GM04503 (cell line): Measurements from ENCODE around the gene NENF.
"Not testable (repeated sequence)": the region's sequence is repeated elsewhere in the genome, so short reads cannot be mapped to it uniquely, and the experiment has no call there.

ENCODE experiments used
- DNase-seq: peaks from one replicate; pipeline ENCODE4 v3.0.0-alpha.2; 2012; ENCODE audit warnings: low read depth

The NENF gene

GRCh38 chr1:212460376-212460775 lies 27.7 kb downstream of the NENF start:
- no peak for DNase-seq

- no peak for DNase-seq
These were observed 29.4 kb downstream of the NENF start for GRCh38 chr1:212461916-212462660.

DNA sequence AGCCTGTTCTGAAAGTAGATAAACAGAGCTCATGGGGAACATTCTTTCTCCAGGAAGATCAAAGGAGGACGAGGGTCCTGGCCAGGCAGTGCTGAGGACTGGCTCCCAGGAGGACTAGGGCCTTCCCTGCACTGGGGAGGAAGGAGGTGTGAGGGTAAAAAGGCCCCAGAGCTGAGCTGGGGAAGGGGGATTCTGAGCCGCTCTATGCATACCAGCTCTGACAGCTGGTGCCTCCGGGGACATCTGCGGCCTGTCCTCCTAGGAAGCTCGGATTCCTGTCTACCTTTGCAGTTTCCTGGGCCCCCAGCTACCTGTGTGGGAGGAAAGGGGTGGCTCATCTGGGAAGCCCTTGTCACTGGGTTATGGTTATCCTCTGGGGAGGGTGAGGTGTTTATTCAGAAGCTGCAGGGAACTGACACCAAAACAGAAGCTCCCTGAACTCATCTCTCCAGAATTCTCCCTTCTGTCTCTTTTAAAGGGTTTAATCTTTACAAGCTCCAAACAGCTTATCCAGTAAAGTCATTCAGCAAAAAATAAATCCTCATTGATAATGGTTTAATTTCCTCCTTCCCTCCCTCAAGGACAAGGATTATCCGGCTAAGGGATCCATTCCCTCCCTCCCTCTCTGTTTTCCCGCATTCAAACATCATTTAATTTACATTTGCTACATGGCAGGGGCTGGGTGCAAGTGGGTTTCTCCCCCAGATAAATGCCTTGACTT lies 31.0 kb downstream of the NENF start:
- no peak for DNase-seq

DNA sequence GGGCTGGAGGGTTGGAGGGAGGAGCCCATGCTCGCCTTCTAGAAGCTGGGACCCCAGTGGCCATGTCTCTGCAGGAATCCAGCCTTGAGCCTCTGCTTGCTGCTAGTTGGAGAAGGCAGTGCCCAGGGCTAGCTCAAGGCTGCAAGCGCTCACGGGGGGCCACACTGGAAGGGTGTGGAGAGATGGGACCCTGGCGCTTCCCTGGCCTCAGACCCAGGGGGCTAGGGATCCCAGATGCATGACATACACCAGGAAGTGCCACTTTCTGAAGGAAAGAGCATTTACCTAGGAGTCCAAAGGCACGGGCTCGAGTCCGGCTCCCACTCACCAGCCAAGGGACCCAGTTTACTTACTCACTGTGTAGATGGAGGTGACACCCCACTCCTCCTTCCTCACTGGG lies 32.6 kb downstream of the NENF start:
- DNase-seq = no peak

DNA sequence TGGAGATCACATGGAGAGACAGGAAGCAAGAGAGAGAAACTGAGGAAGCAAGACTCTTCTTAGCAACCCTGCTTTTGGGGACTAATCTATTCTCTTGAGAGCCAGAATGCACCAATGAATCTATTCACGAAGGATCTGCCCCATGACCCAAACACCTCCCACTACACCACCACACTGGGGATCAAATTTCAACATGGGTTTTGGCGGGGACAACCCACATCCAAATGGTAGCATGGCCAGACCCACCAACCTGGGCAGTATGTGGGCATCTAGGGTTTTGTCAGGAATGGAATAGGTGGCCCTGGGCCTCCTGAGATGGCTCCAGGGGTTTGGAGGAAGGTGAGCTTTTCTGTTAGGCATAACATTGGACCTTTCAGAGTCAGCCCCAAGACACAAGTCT lies 33.7 kb downstream of the NENF start:
- DNase-seq = no peak

- DNase-seq = no peak
These were observed 34.4 kb downstream of the NENF start for GRCh38 chr1:212466898-212467650.

DNA sequence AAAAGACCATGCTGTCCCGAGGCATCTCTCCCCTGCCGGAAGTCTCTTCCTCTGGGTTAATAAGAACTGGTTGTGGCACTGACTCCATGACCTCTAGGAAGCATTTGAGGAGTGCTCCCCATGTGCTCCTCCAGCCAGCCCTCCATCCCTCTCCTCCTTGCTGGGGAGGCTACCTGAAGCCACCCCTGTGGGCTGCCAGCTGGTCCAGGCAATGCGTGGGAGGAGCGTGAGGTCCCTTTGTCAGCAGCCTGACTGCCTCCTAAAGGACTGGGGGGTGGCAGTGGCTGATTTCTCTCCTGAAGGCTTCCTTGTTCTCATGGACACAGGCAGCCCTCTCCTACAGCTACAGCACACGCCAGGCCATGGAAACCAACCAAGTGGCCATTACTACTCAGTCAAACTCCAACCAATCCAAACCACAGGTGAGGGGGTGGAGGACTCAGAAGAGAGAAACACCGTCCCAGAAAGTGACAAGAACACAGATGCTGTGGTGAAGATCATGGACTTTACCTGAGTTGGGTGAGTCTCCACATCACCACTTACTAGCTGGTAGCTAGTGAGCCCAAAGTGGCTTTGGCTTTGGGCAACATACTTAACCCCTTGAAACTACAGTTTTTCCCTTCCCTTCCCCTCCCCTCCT lies 35.2 kb downstream of the NENF start:
- no peak for DNase-seq

DNA sequence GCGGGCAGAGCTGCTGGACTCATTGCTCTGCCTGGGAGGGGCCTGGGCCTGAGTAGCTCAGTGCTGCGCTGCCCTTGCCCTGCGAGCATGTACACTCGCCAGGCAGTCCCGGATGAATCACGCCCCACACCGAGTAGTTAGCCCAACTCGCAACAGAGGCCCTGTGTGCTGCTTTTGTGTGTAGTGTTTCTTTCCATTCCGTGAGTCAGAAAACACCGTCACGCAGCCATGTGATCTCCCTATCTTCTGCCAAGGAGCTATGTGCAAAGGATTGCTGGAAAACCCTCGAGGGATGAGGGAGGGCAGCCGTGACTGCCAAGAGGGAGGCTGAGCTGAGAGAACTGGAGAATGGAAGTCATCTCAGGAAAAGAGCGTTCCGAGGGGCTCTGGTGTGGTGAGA lies 37.3 kb downstream of the NENF start:
- DNase-seq = peak; percentile 98

DNA sequence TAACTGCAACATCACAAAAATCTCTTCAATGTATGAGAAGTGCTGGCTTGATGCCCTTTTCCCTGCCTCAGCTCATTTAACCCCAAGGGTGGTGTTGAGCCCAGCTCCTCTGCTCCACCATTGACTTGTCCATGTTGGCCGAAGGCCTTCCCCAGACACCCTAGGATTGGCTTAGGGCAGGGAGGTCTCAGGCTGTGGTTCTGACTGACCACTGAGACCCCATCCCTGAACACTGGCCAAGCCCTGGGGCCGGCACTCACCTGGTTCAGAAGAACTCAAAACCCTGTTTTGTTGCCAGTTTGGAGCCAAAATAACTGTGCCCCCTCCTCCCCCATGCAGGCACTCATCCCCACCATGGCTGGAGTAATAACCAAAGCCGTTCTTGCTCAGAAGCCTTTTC lies 38.6 kb downstream of the NENF start:
- no peak for DNase-seq

GRCh38 chr1:212471891-212472675 lies 39.4 kb downstream of the NENF start:
- no peak for DNase-seq

DNA sequence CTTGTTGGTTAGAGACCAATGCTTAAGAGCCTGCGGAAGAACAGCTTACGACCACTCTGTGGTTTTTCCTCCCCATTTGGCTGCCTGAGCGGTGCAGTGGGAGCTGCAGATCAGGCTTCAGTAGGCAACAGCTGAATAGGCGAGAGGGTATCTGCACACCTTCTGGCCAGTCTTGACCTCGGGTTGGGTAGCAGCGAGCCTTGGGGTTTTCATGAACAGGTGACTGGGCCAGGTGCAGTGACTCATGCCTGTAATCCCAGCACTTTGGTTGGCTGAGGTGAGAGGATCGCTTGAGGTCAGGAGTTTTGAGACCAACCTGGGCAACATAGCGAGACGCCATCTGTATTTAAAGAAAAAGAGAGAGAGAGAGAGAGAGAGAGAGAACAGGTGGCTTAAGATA lies 41.0 kb downstream of the NENF start:
- DNase-seq = no peak

GRCh38 chr1:212475151-212475550 lies 42.4 kb downstream of the NENF start:
- DNase-seq = no peak

DNA sequence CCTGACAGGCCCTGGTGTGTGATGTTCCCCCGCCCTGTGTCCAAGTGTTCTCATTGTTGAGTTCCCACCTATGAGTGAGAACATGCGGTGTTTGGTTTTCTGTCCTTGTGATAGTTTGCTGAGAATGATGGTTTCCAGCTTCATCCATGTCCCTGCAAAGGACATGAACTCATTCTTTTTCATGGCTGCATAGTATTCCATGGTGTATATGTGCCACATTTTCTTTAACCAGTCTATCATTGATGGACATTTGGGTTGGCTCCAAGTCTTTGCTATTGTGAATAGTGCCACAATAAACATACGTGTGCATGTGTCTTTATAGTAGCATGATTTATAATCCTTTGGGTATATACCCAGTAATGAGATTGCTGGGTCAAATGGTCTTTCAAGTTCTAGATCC lies 43.1 kb downstream of the NENF start:
- not testable (repeated sequence) for DNase-seq

- DNase-seq = no peak
These were observed 44.4 kb downstream of the NENF start for GRCh38 chr1:212477014-212477679.

DNA sequence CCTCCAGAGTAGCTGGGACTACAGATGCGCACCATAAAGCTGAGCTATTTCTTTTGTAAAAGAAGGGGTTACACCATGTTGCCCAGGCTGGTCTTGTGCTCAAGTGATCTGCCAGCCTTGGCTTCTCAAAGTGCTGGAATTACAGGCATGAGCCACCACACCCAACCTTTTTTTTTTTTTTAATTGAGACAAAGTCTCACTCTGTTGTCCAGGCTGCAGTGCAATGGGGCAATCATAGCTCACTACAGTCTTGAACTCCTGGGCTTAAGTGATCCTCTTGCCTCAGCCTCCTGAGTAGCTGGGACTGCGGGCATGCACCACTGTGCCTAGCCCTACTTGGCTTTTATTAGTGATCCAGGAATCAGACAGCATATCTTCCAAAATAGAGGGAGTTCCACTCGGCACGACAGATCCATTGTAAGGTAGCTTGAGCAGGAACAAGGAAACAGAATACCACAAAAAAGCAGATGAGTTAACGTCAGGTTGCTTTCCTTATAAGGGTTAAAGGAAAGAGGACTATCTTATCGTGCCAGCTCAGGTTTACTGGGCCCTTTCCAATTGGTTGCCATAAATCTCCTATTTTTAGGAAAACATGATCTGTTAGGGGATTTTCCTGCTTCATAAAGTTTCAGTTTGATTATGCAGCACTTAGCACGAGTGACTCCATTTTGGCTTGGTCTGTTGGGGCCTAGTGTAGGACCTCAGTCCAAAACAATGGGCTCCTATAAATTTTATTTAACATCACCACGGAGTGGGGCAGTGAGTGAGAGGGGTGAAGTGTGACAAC lies 45.2 kb downstream of the NENF start:
- DNase-seq = no peak

GRCh38 chr1:212478467-212479025 lies 45.8 kb downstream of the NENF start:
- no peak for DNase-seq

DNA sequence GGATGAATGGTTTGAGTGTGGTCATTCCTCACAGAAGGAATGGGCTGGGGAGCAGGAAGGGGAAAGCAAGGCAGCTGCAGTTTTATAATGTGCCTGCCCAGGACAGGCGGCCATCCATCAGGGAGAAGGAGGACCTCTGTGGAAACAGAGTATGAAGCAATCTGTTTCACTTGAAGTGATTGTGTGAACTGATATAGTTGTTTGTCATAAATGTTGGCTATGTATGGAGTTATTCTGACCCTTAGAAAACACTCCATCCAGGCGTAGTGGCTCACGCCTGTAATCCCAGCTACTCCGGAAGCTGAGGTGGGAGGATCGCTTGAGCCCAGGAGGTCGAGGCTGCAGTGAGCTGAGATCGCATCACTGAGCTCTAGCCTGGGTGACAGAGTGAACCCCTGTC lies 46.5 kb downstream of the NENF start:
- no peak for DNase-seq

DNA sequence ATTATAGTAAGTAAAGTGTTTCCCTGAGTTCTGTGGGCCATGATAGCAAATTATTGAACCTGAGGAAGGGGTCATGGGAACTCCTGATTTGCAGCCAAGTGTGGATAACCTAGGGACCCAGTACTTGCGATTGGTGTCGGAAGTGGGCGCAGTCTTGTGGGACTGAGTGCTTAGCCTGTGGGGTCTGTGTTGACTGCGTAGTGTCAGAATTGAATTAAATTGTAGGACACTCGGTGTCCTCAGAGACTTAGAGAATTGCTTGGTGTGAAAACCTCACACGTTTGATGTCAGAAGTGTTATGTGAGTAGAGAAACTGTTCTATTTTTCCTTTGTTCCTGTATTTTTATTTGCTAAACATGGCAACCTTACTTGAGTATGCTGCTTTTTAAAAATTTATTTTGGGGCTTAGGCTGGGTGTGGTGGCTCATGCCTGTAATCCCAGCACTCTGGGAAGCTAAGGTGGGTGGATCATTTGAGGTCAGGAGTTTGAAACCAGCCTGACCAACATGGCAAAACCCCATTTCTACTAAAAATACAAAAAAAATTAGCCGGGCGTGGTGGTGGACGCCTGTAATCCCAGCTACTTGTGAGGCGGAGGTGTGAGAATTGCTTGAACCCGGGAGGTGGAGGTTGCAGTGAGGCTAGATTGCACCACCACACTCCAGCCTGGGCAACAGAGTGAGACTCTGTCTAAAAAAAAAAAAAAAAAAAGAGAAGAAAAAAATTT lies 48.2 kb downstream of the NENF start:
- not testable (repeated sequence) for DNase-seq

DNA sequence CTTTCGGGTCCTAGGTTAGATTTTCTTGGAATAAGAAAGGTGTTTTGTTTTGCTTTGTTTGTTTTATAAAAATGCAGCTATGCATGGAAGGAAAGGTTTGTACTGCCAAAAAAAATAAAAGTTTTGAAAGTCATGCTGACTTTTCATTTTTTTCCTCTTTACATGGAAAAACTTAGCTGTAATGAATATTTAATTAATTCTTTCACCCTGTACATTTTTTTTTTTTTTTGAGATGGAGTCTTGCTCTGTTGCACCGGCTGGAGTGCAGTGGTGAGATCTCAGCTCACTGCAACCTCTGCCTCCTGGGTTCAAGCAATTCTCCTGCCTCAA lies 48.7 kb downstream of the NENF start:
- DNase-seq = no peak
